ENCODE measurements around the gene USP9X.
A peak's percentile ranks its signal among the peaks of the same experiment; 100 is the strongest.
"Not testable (repeated sequence)": the region's sequence is repeated elsewhere in the genome, so short reads cannot be mapped to it uniquely, and the experiment has no call there.

Gene USP9X

GRCh38 chrX:41100819-41101218 lies 15.6 kb downstream of the USP9X start:
- 98% methylated on average over 3 of the region's 4 CpGs; no CpG with 5 or more reads in 1 of the 2 experiments for WGBS, 2 experiments
- Histone ChIP-seq H3K9me3 (ENCODE audit: control insufficient read depth, low read length) (no peaks in the 10 kb centered on the region), H3K4me1 (ENCODE audit: control insufficient read depth, insufficient read depth, low read length) (peaks cover 9% of the 10 kb centered on the region), H3K4me3 (ENCODE audit: insufficient read depth, low read depth, low read length) (no peak overlapping the region), H3K27me3 (ENCODE audit: control insufficient read depth, insufficient read depth, low read length, poor library complexity, severe bottlenecking) (no peaks in the 10 kb centered on the region), H3K36me3 (ENCODE audit: control insufficient read depth, insufficient read depth, low read length) (no peaks in the 10 kb centered on the region), H3K27ac (ENCODE audit: insufficient read depth, low read depth, low read length, poor library complexity, severe bottlenecking) (no peak overlapping the region)

DNA sequence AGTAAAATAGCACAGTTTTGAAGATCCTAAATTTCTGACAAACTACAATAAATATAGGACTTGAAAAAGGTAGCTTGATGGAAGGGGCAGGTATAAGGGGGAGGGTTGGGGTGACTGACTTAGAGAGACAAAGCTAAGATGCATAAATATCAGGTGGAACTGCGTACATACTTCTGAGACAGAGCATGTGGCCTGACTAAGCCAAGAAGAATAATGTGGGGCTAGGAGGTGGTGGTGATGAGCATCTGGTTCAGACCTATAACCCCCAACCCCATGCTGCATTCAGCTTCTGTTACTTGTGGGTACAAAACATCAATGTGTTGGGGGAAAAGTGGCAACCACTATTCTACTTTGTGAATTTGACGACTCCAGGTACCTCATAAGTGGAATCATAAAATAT lies 19.8 kb downstream of the USP9X start:
- Histone ChIP-seq H3K36me3 (ENCODE audit: control insufficient read depth, insufficient read depth, low read length) (no peaks in the 10 kb centered on the region), H3K27me3 (ENCODE audit: control insufficient read depth, insufficient read depth, low read length, poor library complexity, severe bottlenecking) (no peaks in the 10 kb centered on the region), H3K9me3 (ENCODE audit: control insufficient read depth, low read length) (no peaks in the 10 kb centered on the region), H3K27ac (ENCODE audit: insufficient read depth, low read depth, low read length, poor library complexity, severe bottlenecking) (no peak overlapping the region), H3K4me1 (ENCODE audit: control insufficient read depth, insufficient read depth, low read length) (peaks cover 7% of the 10 kb centered on the region), H3K4me3 (ENCODE audit: insufficient read depth, low read depth, low read length) (no peak overlapping the region)
- WGBS, 2 experiments = 85 to 88% methylated on average over 2 of the region's 2 CpGs

DNA sequence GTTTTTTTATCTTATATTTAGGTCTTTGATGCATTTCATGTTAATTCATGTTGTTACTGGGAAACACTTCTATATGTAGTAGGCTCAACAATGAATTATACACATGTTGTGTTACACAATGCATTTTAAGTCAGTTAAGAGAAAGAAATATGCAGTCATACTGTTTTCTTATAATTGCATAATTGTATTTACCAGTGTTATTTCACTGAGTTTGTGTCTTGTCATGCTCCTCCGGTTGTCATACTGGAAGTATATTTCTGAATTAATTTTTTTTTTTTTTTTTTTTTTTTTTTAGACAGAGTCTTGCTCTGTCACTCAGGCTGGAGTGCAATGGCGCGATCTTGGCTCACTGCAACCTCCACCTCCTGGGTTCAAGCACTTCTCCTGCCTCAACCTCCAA lies 21.0 kb downstream of the USP9X start:
- peaks cover 11% of the 10 kb centered on the region for H3K4me1 ChIP-seq (ENCODE audit: control insufficient read depth, insufficient read depth, low read length)
- not testable (repeated sequence) for H3K36me3 ChIP-seq (ENCODE audit: control insufficient read depth, insufficient read depth, low read length); H3K27ac ChIP-seq (ENCODE audit: insufficient read depth, low read depth, low read length, poor library complexity, severe bottlenecking); H3K9me3 ChIP-seq (ENCODE audit: control insufficient read depth, low read length); H3K4me3 ChIP-seq (ENCODE audit: insufficient read depth, low read depth, low read length); H3K27me3 ChIP-seq (ENCODE audit: control insufficient read depth, insufficient read depth, low read length, poor library complexity, severe bottlenecking)
- 95% methylated on average over 2 of the region's 3 CpGs; no CpG with 5 or more reads in 1 of the 2 experiments for WGBS, 2 experiments

- Histone ChIP-seq H3K27ac (ENCODE audit: insufficient read depth, low read depth, low read length, poor library complexity, severe bottlenecking) (peak overlapping the region; percentile 60), H3K9me3 (ENCODE audit: control insufficient read depth, low read length) (no peaks in the 10 kb centered on the region), H3K4me3 (ENCODE audit: insufficient read depth, low read depth, low read length) (no peak overlapping the region), H3K36me3 (ENCODE audit: control insufficient read depth, insufficient read depth, low read length) (no peaks in the 10 kb centered on the region), H3K27me3 (ENCODE audit: control insufficient read depth, insufficient read depth, low read length, poor library complexity, severe bottlenecking) (no peaks in the 10 kb centered on the region), H3K4me1 (ENCODE audit: control insufficient read depth, insufficient read depth, low read length) (peaks cover 11% of the 10 kb centered on the region)
- WGBS, 2 experiments = 13% methylated on average over 1 of the region's 1 CpG; no CpG with 5 or more reads in 1 of the 2 experiments
Measured at GRCh38 chrX:41108007-41108406, 22.8 kb downstream of the USP9X start.

DNA sequence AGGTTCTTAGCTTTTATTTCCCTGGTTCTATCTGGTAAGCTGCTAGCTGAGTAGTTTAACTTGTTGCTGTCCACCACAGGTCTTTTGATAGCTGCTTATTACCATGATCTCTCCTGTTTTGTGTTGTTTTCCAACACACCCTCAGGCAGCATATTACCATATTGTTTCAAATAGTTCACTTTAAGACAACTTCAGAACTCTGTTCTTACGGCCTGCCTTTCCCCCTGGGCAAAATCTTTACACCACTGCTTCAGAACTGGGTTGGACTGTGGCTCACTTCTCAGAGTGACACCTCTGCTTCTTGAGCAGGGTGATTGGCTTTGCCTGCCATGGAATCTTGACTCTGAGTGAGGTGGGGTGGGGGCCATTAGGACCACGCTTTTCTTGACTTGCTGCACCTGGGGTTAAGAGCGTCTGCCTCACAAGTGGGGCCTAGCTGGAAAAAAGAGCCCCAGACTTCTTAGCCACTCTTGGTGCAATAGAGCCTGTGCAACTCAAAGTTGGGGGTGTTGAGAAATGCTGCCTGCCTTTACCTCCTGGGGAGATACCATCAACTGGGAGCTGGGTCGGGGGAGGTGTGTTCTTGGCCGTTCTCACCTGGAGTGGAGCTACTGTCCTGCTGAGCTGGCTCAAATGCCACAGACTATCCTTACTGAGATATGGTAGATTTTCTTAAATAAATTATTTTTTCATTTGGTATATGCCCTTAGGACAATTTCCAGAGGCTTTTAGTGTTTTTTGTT lies 23.4 kb downstream of the USP9X start:
- Histone ChIP-seq H3K9me3 (ENCODE audit: control insufficient read depth, low read length) (no peaks in the 10 kb centered on the region), H3K27me3 (ENCODE audit: control insufficient read depth, insufficient read depth, low read length, poor library complexity, severe bottlenecking) (no peaks in the 10 kb centered on the region), H3K4me1 (ENCODE audit: control insufficient read depth, insufficient read depth, low read length) (peaks cover 11% of the 10 kb centered on the region), H3K27ac (ENCODE audit: insufficient read depth, low read depth, low read length, poor library complexity, severe bottlenecking) (peak overlapping the region; percentile 26), H3K36me3 (ENCODE audit: control insufficient read depth, insufficient read depth, low read length) (no peaks in the 10 kb centered on the region), H3K4me3 (ENCODE audit: insufficient read depth, low read depth, low read length) (no peak overlapping the region)
- 29 to 38% methylated on average over 4 to 5 of the region's 5 CpGs for WGBS, 2 experiments

- Histone ChIP-seq H3K4me1 (ENCODE audit: control insufficient read depth, insufficient read depth, low read length) (peaks cover 11% of the 10 kb centered on the region), H3K36me3 (ENCODE audit: control insufficient read depth, insufficient read depth, low read length) (no peaks in the 10 kb centered on the region), H3K27me3 (ENCODE audit: control insufficient read depth, insufficient read depth, low read length, poor library complexity, severe bottlenecking) (no peaks in the 10 kb centered on the region), H3K4me3 (ENCODE audit: insufficient read depth, low read depth, low read length) (no peak overlapping the region), H3K27ac (ENCODE audit: insufficient read depth, low read depth, low read length, poor library complexity, severe bottlenecking) (no peak overlapping the region), H3K9me3 (ENCODE audit: control insufficient read depth, low read length) (no peaks in the 10 kb centered on the region)
- WGBS, 2 experiments = 40 to 47% methylated on average over 4 to 7 of the region's 7 CpGs
Measured at GRCh38 chrX:41110801-41111625, 25.8 kb downstream of the USP9X start.

DNA sequence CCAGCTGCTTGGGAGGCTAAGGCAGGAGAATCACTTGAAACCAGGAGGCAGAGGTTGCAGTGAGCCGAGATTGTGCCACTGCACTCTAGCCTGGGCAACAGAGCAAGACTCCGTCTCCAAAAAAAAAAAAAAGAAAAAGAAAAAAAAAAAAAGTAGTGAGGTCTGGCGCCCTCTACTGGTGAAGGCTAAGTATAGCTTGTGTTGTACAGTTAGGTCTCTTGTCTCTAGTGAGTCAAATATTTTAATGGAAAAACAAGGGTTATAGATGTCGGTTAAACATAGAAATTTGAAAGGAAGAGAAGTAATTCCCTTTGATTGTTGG lies 29.8 kb downstream of the USP9X start:
- H3K4me1 ChIP-seq (ENCODE audit: control insufficient read depth, insufficient read depth, low read length); H3K27ac ChIP-seq (ENCODE audit: insufficient read depth, low read depth, low read length, poor library complexity, severe bottlenecking); H3K9me3 ChIP-seq (ENCODE audit: control insufficient read depth, low read length); H3K36me3 ChIP-seq (ENCODE audit: control insufficient read depth, insufficient read depth, low read length); H3K27me3 ChIP-seq (ENCODE audit: control insufficient read depth, insufficient read depth, low read length, poor library complexity, severe bottlenecking); H3K4me3 ChIP-seq (ENCODE audit: insufficient read depth, low read depth, low read length): not testable (repeated sequence)
- 21 to 28% methylated on average over 4 of the region's 4 CpGs for WGBS, 2 experiments

DNA sequence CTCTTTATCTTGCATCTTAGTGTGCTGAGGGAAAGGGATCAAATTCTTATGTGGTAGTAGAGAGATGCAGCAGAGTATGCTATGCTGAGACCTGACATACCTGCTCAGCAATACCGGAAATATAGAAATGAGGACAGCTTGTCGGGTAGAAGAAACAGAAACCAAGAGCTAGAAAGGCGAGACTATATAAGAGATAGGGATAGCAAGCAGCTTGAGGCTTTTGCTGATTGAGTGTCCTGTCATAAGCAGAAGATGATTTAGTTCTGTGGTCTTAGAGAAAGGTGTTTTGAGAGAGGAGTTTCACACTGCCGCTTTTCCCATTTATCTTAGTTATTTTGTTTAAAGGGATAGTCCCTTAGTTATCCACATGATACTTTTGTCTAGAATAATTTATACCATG lies 31.7 kb downstream of the USP9X start:
- H3K4me1 ChIP-seq (ENCODE audit: control insufficient read depth, insufficient read depth, low read length) = no peaks in the 10 kb centered on the region
- no peak overlapping the region for H3K4me3 ChIP-seq (ENCODE audit: insufficient read depth, low read depth, low read length)
- no peak overlapping the region for H3K27ac ChIP-seq (ENCODE audit: insufficient read depth, low read depth, low read length, poor library complexity, severe bottlenecking)
- no peaks in the 10 kb centered on the region for H3K27me3 ChIP-seq (ENCODE audit: control insufficient read depth, insufficient read depth, low read length, poor library complexity, severe bottlenecking)
- H3K9me3 ChIP-seq (ENCODE audit: control insufficient read depth, low read length) = no peaks in the 10 kb centered on the region
- H3K36me3 ChIP-seq (ENCODE audit: control insufficient read depth, insufficient read depth, low read length) = no peaks in the 10 kb centered on the region
- 88 to 91% methylated on average over 3 of the region's 4 CpGs for WGBS, 2 experiments

- WGBS, 2 experiments = 88 to 100% methylated on average over 3 of the region's 5 CpGs
- no peaks in the 10 kb centered on the region for H3K36me3 ChIP-seq (ENCODE audit: control insufficient read depth, insufficient read depth, low read length)
- H3K27ac ChIP-seq (ENCODE audit: insufficient read depth, low read depth, low read length, poor library complexity, severe bottlenecking) = no peak overlapping the region
- H3K27me3 ChIP-seq (ENCODE audit: control insufficient read depth, insufficient read depth, low read length, poor library complexity, severe bottlenecking) = no peaks in the 10 kb centered on the region
- H3K9me3 ChIP-seq (ENCODE audit: control insufficient read depth, low read length) = no peaks in the 10 kb centered on the region
- H3K4me1 ChIP-seq (ENCODE audit: control insufficient read depth, insufficient read depth, low read length) = no peaks in the 10 kb centered on the region
- no peak overlapping the region for H3K4me3 ChIP-seq (ENCODE audit: insufficient read depth, low read depth, low read length)
Measured at GRCh38 chrX:41118156-41118555, 32.9 kb downstream of the USP9X start.

DNA sequence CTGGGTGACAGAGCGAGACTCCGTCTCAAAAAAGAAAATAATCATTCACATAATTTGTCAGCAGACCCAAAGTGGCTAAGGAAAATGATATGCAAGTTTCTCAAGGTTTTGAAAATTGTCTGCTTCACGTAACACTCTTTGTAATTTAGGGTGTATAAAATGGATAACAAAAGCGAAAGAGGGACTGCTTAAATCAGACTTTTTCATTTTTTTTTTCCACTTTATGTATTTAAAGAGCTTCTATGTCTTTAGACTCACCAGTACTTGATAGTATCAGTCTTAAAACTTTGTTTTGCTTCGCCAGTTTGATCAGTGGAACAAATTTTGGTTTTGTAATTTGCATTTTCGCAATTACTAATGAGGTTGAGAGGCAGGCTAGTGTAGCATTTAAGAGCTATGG lies 34.6 kb downstream of the USP9X start:
- H3K4me1 ChIP-seq (ENCODE audit: control insufficient read depth, insufficient read depth, low read length) = no peaks in the 10 kb centered on the region
- no peak overlapping the region for H3K27ac ChIP-seq (ENCODE audit: insufficient read depth, low read depth, low read length, poor library complexity, severe bottlenecking)
- H3K9me3 ChIP-seq (ENCODE audit: control insufficient read depth, low read length) = no peaks in the 10 kb centered on the region
- no peaks in the 10 kb centered on the region for H3K36me3 ChIP-seq (ENCODE audit: control insufficient read depth, insufficient read depth, low read length)
- H3K27me3 ChIP-seq (ENCODE audit: control insufficient read depth, insufficient read depth, low read length, poor library complexity, severe bottlenecking) = no peaks in the 10 kb centered on the region
- WGBS, 2 experiments = 86 to 100% methylated on average over 3 to 4 of the region's 6 CpGs
- H3K4me3 ChIP-seq (ENCODE audit: insufficient read depth, low read depth, low read length) = no peak overlapping the region
